SU-DHL-6 (cell line): ENCODE data around the gene CA5A.
"Not testable (repeated sequence)": the region's sequence is repeated elsewhere in the genome, so short reads cannot be mapped to it uniquely, and the experiment has no call there.

ENCODE experiments used
- H2AFZ ChIP-seq: fragments of 200-600 bp; sonication (generic); 2 replicates; pipeline ENCODE4 v1.6.1; 2014; ENCODE audit warnings: low read depth, mild to moderate bottlenecking, moderate library complexity, mixed read lengths, antibody characterized with exemption, low read length; ENCODE audit not compliant: severe bottlenecking
- H3F3A ChIP-seq: fragments of 200-600 bp; shearing (Covaris generic); 2 replicates; pipeline ENCODE4 v1.6.0; 2016; ENCODE audit warnings: antibody characterized with exemption, mild to moderate bottlenecking; ENCODE audit not compliant: insufficient read depth
- H3K27ac ChIP-seq: fragments of 200-600 bp; sonication (generic); 2 replicates; pipeline ENCODE4 v1.5.1; 2016; ENCODE audit warnings: low read depth, mild to moderate bottlenecking, low read length, moderate library complexity, mixed read lengths
- H3K27me3 ChIP-seq: fragments of 200-600 bp; sonication (generic), shearing (Covaris generic); 2 replicates; pipeline ENCODE4 v1.6.0; 2014; ENCODE audit warnings: mild to moderate bottlenecking, low read length
- H3K36me3 ChIP-seq: fragments of 200-600 bp; sonication (generic); 2 replicates; pipeline ENCODE4 v1.6.1; 2014; ENCODE audit warnings: mild to moderate bottlenecking, low read length, mixed read lengths
- H3K4me2 ChIP-seq: fragments of 300-600, 200-600 bp; shearing (Covaris generic), sonication (generic); 2 replicates; pipeline ENCODE4 v1.6.0; 2014; ENCODE audit warnings: low read length, low read depth, mild to moderate bottlenecking; ENCODE audit not compliant: poor library complexity, severe bottlenecking
- H3K4me3 ChIP-seq: fragments of 200-600 bp; sonication (generic); 2 replicates; pipeline ENCODE4 v1.5.1; 2014; ENCODE audit warnings: antibody characterized with exemption, low read length, mild to moderate bottlenecking, mixed read lengths; ENCODE audit not compliant: insufficient read depth, poor library complexity, severe bottlenecking
- H3K79me2 ChIP-seq: fragments of 200-600 bp; sonication (generic); 2 replicates; pipeline ENCODE4 v1.6.1; 2014; ENCODE audit warnings: mild to moderate bottlenecking, low read length, moderate library complexity; ENCODE audit not compliant: insufficient read depth
- H3K9ac ChIP-seq: fragments of 200-600 bp; sonication (generic); 2 replicates; pipeline ENCODE4 v1.7.0; 2014; ENCODE audit warnings: mild to moderate bottlenecking, low read length
- H3K9me2 ChIP-seq: fragments of 200-600 bp; sonication (generic); replicated peaks from 2 replicates; pipeline ENCODE4 v1.6.1; 2014; ENCODE audit warnings: low read length; ENCODE audit not compliant: insufficient read depth
- H3K9me3 ChIP-seq: fragments of 200-600 bp; sonication (generic); 2 replicates; pipeline ENCODE4 v1.6.1; 2014; ENCODE audit warnings: low read length, mixed read lengths; ENCODE audit not compliant: insufficient read depth
- H4K20me1 ChIP-seq: fragments of 200-600 bp; sonication (generic); 2 replicates; pipeline ENCODE4 v1.6.1; 2014; ENCODE audit warnings: low read depth, mild to moderate bottlenecking, antibody characterized with exemption, low read length, moderate library complexity, mixed read lengths
- CTCF ChIP-seq: fragments of 200-600 bp; sonication (generic); IDR thresholded peaks from one replicate; pipeline ENCODE4 v1.5.1; 2017; ENCODE audit warnings: antibody characterized with exemption, mild to moderate bottlenecking, low read length, moderate library complexity; ENCODE audit not compliant: insufficient read depth, poor library complexity, severe bottlenecking
- EZH2phosphoT487 ChIP-seq: fragments of 200-600 bp; sonication (generic), shearing (Covaris generic); conservative IDR thresholded peaks from 2 replicates; pipeline ENCODE4 v1.6.1; 2018; ENCODE audit warnings: mild to moderate bottlenecking, antibody characterized with exemption, low read length, moderate library complexity, mixed read lengths

CA5A gene

GRCh38 chr16:87914812-87915211 is 21.5 kb downstream of the CA5A start:
- TF ChIP-seq EZH2phosphoT487 (no peak), CTCF (no peak)
- no peaks in the 10 kb centered on the region for H3K79me2 ChIP-seq
- H3K27ac ChIP-seq: no peak overlapping the region
- H3K27me3 ChIP-seq: no peaks in the 10 kb centered on the region
- H3K9me3 ChIP-seq: no peaks in the 10 kb centered on the region
- H3F3A ChIP-seq: no peaks in the 10 kb centered on the region
- no peak overlapping the region for H2AFZ ChIP-seq
- no peaks in the 10 kb centered on the region for H4K20me1 ChIP-seq
- no peak overlapping the region for H3K4me2 ChIP-seq
- no peak overlapping the region for H3K4me3 ChIP-seq
- no peaks in the 10 kb centered on the region for H3K36me3 ChIP-seq
- no peaks in the 10 kb centered on the region for H3K9me2 ChIP-seq
- no peak overlapping the region for H3K9ac ChIP-seq

DNA sequence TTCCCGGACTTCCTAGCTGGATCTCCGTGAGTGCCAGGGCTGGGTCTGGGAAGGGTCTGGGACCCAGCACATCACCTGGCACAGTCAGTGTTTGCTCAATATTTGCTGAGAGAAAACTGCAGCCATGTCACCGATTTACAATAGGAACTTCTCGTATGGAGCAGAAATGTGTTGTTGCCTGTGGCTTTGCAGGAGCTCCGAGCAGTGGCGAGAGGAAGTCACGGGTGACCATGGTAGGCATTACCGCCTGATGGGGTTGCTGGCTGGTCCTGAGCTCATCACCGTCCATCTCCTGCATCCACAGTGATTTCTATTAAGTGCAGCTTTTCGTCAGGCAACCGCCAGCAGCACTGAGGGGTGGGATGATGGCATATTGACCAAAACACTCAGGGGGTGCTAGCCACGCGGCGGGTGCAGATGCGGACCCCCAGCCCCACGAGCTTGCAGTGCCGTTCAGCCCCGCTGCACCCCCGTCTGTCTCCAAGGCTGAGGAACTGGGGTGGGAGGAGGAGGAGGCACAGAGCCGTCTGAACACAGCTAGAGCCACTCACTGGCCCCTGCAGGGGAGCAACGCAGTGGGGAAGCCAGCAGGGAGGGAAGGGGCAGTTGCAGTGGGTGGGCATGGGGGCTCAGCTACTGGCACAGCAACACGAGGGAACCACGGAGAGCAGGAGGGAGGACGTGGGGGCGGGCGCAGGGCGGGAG is 22.2 kb downstream of the CA5A start:
- H3K9me2 ChIP-seq, H3K27me3 ChIP-seq, H3K36me3 ChIP-seq, H3K9me3 ChIP-seq, H3K4me3 ChIP-seq, H2AFZ ChIP-seq, H3K4me2 ChIP-seq, H3K27ac ChIP-seq, H3K79me2 ChIP-seq, H3K9ac ChIP-seq, H4K20me1 ChIP-seq, H3F3A ChIP-seq: not testable (repeated sequence)

- H2AFZ ChIP-seq, H3K9ac ChIP-seq, H3K9me3 ChIP-seq, H3K36me3 ChIP-seq, H4K20me1 ChIP-seq, H3K79me2 ChIP-seq, H3K4me3 ChIP-seq, H3K27ac ChIP-seq, H3K27me3 ChIP-seq, H3K4me2 ChIP-seq, H3F3A ChIP-seq, H3K9me2 ChIP-seq: not testable (repeated sequence)
These were observed 23.6 kb downstream of the CA5A start for GRCh38 chr16:87912691-87913090.

DNA sequence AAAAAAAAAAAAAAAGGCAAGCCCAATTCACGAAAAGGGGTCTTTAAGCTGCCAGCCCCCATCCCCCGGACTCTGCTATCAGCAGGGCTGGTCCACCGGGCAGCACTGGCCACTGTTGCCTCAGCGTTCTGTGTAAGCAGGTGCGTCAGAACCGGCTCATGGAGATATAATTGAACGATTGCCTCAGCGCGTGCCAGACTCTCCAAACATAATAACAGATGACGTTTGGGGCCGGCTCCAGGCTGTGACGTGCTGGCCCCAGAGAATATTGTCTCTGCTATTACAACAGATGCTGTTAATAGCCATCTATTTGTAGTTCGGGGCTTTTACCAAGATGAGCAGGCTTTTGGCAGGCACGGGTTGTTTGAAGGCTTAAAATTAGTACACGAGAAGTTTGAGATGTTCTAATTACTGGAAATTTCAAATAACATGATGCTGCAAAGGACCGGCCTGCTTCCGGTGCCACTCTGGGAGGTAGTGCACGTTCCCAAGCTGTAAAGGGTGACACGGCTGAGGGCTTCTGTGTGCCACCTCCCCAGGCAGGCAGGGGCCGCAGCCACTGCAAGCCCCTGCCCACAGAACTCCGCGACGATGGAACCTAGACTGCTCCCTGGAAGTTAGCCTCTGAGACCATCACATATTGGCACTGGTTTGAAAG is 25.1 kb downstream of the CA5A start:
- H3K36me3 ChIP-seq, H3F3A ChIP-seq, H3K27ac ChIP-seq, H3K9me3 ChIP-seq, H4K20me1 ChIP-seq, H3K79me2 ChIP-seq, H3K4me3 ChIP-seq, H3K9ac ChIP-seq, H3K9me2 ChIP-seq, H2AFZ ChIP-seq, H3K27me3 ChIP-seq, H3K4me2 ChIP-seq: not testable (repeated sequence)
